ENCODE results near the gene PDE9A. TPM values are rescaled to one million over a fixed set of nuclear protein-coding genes. Genes with fewer than 3 reads are reported as not detected.
"Not testable (repeated sequence)": the region's sequence is repeated elsewhere in the genome, so short reads cannot be mapped to it uniquely, and the experiment has no call there.

Gene PDE9A
- total RNA-seq, 2 experiments from 2014 or later: 7.5 to 9.5 TPM

GRCh38 chr21:42799948-42800347, 146.5 kb downstream of the PDE9A start:
- POLR2A ChIA-PET: no interaction called here
- Mint-ChIP-seq H3K9me3 (no peaks in the 10 kb centered on the region), H3K27ac (no peak overlapping the region), H3K4me3 (no peak overlapping the region), H3K36me3 (no peaks in the 10 kb centered on the region), H3K4me1 (peaks cover 7% of the 10 kb centered on the region), H3K27me3 (peaks cover 16% of the 10 kb centered on the region)
- ATAC-seq (ENCODE audit: low read depth): no peak
- DNase-seq: no peak

DNA sequence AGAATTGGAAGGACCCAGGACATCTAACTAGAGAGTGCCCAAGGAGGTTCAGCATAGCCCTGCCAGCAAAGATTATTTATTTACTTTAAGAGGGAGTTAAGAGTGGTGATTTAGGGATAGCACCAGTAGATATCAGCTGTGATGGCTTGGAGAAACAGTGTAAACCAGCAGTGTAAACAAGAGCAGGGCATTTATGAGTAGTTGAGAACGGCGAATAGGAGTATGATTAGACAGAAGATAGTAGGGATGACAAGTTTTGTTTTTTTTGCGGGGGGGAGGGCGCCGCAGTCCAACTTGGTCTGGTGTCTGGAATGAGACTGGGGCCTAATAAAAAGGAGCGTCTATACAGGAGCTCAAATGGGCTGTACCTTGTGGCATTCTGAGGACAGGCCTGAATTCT, 148.2 kb downstream of the PDE9A start:
- H3K27me3 Mint-ChIP-seq: peaks cover 11% of the 10 kb centered on the region
- H3K27ac Mint-ChIP-seq; H3K9me3 Mint-ChIP-seq; H3K4me3 Mint-ChIP-seq; ATAC-seq (ENCODE audit: low read depth); H3K36me3 Mint-ChIP-seq; H3K4me1 Mint-ChIP-seq; DNase-seq: not testable (repeated sequence)
- POLR2A ChIA-PET: interaction anchor here (0.7 kb wide), 1 partner anchor 15 kb away, joined by 3 read pairs; no protein-coding TSS in a partner anchor

DNA sequence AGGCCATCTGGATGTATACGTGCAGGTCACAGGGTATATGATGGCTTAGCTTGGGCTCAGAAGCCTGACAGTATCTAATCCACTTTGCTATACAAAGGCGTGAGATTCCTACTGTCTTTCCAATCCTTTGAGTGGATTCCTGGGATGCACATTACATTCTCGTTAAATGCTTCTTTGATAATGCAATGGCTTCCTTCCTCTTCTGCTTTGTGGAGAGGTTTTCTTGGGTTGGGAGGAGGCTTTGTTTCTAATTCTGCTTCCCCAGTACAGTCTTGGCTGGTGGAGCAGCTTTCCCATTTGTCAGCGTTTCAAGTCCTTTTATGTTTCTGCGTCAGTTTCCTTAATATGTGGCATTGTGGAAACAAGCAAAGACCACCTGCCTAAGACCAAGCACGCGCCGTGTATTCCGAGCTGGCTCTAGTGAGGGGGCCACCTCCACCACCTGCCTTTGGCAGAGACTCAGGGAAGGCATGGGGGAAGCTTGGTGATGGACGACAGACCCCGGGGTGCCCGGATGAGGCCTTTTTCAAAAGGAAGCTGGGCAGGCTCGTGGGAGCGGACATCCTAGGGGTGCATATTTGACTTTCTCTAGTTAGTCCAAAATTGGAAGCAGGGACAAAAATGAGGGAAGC, 153.2 kb downstream of the PDE9A start:
- Mint-ChIP-seq H3K27ac (no peak overlapping the region), H3K27me3 (peaks cover 13% of the 10 kb centered on the region), H3K4me1 (no peaks in the 10 kb centered on the region), H3K9me3 (no peaks in the 10 kb centered on the region), H3K4me3 (no peak overlapping the region), H3K36me3 (no peaks in the 10 kb centered on the region)
- DNase-seq: no peak
- no peak for ATAC-seq (ENCODE audit: low read depth)
- POLR2A ChIA-PET: no interaction called here

DNA sequence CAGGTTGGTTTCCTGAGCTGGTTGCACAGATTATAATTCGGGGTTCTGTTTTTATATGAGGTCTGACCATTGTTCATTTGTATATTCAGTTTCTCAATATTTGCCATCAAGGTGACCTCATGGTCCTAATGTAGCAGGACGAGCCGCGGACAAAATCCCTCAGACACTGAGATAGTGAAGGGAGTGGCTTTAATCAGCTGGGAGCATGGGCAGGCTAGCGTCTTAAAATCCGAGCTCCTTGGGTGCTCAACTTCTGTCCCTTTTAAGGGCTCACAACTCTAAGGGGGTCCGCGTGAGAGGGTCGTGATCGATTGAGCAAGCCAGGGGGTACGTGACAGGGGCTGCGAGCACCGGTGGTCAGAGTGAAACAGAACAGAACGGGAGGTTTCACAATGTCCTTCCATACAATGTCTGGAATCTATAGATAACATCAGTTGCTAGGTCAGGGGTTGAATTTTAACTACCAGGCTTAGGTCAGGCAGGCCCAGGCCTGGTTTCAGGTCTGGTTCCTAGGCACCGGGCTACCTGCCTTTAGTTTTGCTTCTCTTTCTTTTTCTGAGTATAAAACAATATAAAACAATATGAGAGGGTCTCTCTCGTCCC, 154.0 kb downstream of the PDE9A start:
- H3K27ac Mint-ChIP-seq; DNase-seq; H3K9me3 Mint-ChIP-seq; H3K4me3 Mint-ChIP-seq; H3K4me1 Mint-ChIP-seq; ATAC-seq (ENCODE audit: low read depth); H3K36me3 Mint-ChIP-seq: not testable (repeated sequence)
- H3K27me3 Mint-ChIP-seq: peaks cover 13% of the 10 kb centered on the region
- POLR2A ChIA-PET: interaction anchor here (0.6 kb wide), 1 partner anchor 10 kb away, joined by 3 read pairs; no protein-coding TSS in a partner anchor

- DNase-seq (no peak), ATAC-seq (ENCODE audit: low read depth) (no peak)
- POLR2A ChIA-PET: interaction anchor here (0.6 kb wide), 1 partner anchor 11 kb away, joined by 3 read pairs; no protein-coding TSS in a partner anchor
- no peaks in the 10 kb centered on the region for H3K36me3 Mint-ChIP-seq
- H3K9me3 Mint-ChIP-seq: peaks cover 2% of the 10 kb centered on the region
- H3K27ac Mint-ChIP-seq: no peak overlapping the region
- peaks cover 16% of the 10 kb centered on the region for H3K27me3 Mint-ChIP-seq
- H3K4me1 Mint-ChIP-seq: no peaks in the 10 kb centered on the region
- H3K4me3 Mint-ChIP-seq: no peak overlapping the region
Measured at GRCh38 chr21:42807938-42808613, 154.7 kb downstream of the PDE9A start.

DNA sequence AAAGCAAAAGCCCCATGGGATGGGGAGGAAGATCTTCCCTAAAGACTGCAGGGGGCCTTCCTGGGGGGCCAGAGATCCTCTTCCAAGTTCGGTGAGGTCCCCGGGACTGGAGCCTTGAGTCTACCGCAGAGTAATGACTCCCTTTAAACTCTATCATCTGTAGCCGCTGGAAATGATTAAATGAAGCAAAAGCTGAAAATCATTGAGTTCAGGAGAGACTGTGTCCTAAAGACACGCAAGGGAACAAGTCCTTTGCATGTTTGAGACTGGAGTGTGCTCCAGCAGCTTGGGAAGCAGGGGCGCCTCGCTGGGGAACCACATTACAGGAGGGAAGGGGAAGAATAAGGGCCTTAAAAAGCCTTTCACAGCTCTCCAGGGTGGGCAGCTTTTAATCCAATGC, 155.8 kb downstream of the PDE9A start:
- Mint-ChIP-seq H3K36me3 (peaks cover 1% of the 10 kb centered on the region), H3K4me3 (no peak overlapping the region), H3K27ac (no peak overlapping the region), H3K27me3 (peaks cover 17% of the 10 kb centered on the region), H3K4me1 (no peaks in the 10 kb centered on the region), H3K9me3 (peaks cover 3% of the 10 kb centered on the region)
- no peak for ATAC-seq (ENCODE audit: low read depth)
- POLR2A ChIA-PET: no interaction called here
- DNase-seq: no peak

DNA sequence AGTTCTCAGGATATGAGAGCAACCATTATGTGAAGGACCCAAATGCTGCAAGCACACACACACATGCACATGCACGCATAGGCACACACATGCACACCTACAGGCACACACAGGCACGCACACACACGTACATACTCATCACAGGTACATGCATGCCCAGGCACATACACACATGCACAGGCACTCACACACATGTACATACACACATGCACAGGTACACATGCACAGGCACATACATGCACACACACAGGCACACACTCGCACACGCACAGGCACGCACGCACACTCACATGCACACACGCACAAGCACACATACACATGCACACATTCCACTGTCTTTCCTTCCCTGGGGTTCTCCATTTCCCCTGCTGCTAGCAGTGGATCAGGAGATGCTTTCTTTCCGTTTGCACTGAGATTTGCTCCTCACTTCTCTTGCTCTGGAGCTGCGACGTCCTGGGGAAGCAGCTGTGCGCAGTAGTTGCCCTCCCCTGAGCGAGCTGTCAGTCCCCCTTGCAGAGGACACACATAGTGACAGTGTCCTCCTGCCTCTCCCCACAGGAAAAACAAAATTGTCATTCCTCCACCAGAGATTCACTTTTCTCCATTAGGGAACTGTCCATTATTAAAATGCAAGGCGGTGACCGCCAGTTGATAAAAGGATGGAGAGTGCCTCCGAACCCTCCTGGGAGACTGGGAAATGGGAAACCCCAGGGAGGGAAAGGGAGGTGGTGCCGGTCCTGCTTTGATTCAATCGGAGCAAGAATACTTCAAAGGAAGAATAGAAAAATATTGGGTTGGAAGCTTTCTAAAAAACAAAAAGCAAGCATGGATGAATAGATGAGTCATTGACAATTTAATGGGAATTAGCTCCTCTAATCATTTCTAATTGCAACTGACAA, 156.4 kb downstream of the PDE9A start:
- Mint-ChIP-seq H3K27ac (no peak overlapping the region), H3K9me3 (peaks cover 3% of the 10 kb centered on the region), H3K36me3 (peaks cover 1% of the 10 kb centered on the region), H3K27me3 (peaks cover 15% of the 10 kb centered on the region), H3K4me3 (no peak overlapping the region), H3K4me1 (no peaks in the 10 kb centered on the region)
- POLR2A ChIA-PET: no interaction called here
- DNase-seq: no peak
- ATAC-seq (ENCODE audit: low read depth): no peak

- Mint-ChIP-seq H3K9me3 (peaks cover 8% of the 10 kb centered on the region), H3K27me3 (peaks cover 10% of the 10 kb centered on the region), H3K4me1 (no peaks in the 10 kb centered on the region), H3K27ac (no peak overlapping the region), H3K36me3 (peaks cover 4% of the 10 kb centered on the region), H3K4me3 (no peak overlapping the region)
- ATAC-seq (ENCODE audit: low read depth) (no peak), DNase-seq (no peak)
- POLR2A ChIA-PET: interaction anchor here (0.7 kb wide), 1 partner anchor 275 kb away, joined by 3 read pairs; no protein-coding TSS in a partner anchor
Measured at GRCh38 chr21:42811960-42812359, 158.5 kb downstream of the PDE9A start.

DNA sequence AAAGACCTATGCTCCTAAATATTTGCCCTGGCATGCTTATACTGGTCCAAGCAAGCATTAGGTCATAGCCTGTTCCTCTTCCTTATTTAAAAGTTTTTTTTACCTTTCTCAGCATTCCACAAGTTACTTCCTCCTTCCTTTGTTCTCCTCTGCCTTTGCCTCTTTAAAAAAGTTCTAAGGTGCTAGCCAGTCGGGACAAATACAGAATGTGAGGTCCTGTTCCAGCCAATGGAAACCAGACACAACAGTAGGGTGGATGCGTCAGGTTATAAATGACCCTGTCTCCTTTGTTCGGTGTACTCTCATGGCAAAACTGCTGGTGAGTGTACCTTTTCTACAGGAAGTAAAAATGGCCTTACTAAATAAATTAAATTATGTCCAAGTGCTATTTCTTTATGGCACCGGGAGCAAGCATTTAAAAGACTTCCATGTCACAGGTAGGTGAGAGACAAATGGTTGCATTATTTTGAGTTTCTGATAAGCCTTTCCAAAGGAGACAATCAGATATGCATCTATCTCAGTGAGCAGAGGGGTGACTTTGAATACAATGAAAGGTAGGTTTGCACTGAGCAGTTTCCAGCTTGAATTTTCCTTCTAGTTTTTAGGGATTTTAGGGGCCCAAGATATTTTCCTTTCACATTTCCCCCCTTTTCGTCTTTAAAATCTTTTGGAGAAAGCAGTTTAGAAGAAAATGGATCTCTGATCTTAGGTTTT, 159.3 kb downstream of the PDE9A start:
- not testable (repeated sequence) for ATAC-seq (ENCODE audit: low read depth); H3K36me3 Mint-ChIP-seq; H3K4me1 Mint-ChIP-seq; H3K27ac Mint-ChIP-seq; DNase-seq; H3K27me3 Mint-ChIP-seq; H3K9me3 Mint-ChIP-seq; H3K4me3 Mint-ChIP-seq
- POLR2A ChIA-PET: interaction anchor here (1.3 kb wide), 1 partner anchor 29 kb away, joined by 3 read pairs; no protein-coding TSS in a partner anchor

GRCh38 chr21:42815217-42815616, 161.8 kb downstream of the PDE9A start:
- Mint-ChIP-seq H3K9me3 (peaks cover 8% of the 10 kb centered on the region), H3K4me1 (peaks cover under 1% of the 10 kb centered on the region), H3K36me3 (peaks cover 4% of the 10 kb centered on the region), H3K27me3 (peaks cover 10% of the 10 kb centered on the region), H3K27ac (no peak overlapping the region), H3K4me3 (no peak overlapping the region)
- POLR2A ChIA-PET: no interaction called here
- ATAC-seq (ENCODE audit: low read depth) (no peak), DNase-seq (no peak)

DNA sequence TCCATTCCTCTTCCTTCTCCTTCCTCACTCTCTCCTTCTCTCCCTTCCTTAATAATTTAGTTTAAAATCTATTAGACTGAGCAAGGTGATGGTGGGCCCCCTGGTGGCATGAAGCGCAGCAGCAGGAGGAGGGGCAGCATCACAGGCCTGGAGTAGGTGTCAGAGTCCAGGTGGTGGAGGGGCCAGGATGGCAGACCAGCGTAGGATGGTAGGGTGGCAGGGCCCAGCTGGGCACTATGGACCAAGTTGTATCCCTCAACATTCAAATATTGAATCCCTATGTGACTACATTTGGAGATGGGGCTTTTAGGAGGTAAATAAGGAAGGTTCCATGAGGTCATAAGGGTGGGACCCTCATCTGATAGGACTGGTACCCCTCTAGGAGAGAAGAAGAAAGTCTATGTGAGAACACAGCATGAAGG, 164.9 kb downstream of the PDE9A start:
- H3K27ac Mint-ChIP-seq: no peak overlapping the region
- ATAC-seq (ENCODE audit: low read depth) (peak; percentile 75), DNase-seq (peak; percentile 66)
- no peak overlapping the region for H3K4me3 Mint-ChIP-seq
- peaks cover 2% of the 10 kb centered on the region for H3K4me1 Mint-ChIP-seq
- POLR2A ChIA-PET: interaction anchor here (0.9 kb wide), 1 partner anchor 164 kb away, joined by 3 read pairs; no protein-coding TSS in a partner anchor
- H3K9me3 Mint-ChIP-seq: peaks cover 5% of the 10 kb centered on the region
- peaks cover 4% of the 10 kb centered on the region for H3K27me3 Mint-ChIP-seq
- H3K36me3 Mint-ChIP-seq: peaks cover 3% of the 10 kb centered on the region

DNA sequence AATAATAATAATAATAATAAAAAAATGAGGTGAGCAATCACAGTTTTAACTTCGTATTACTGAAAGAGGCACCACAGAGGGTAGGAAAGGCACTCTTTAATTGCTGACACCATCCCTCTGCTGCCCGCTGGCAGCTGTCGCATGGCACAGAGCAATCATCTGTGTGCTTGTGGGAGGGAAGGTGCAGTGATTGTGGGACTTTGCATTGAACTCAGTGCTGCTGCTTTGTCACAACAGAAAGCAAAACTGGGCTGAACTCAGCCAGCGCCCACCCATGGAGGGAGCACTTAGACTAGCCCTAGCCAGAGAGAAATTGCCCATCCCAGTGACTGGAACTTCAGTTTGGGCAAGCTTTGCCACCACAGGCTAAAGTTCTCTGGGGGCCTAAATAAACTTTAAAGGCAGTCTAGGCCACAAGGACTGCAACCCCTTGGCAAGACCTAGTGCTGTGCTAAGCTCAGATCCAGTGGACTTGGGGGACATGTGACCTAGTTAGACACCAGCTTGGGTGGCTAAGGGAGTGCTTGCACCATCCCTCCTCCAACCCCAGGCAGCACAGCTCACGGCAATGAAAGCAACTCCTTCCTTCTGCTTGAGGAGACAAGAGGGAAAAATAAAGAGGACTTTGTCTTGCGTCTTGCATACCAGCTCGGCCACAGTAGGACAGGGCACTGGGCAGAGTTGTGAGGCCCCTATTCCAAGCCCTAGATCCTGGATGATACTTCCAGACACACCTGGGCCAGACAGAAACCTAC, 166.6 kb downstream of the PDE9A start:
- no peak for DNase-seq
- peaks cover 14% of the 10 kb centered on the region for H3K27me3 Mint-ChIP-seq
- no peak for ATAC-seq (ENCODE audit: low read depth)
- H3K36me3 Mint-ChIP-seq: peaks cover under 1% of the 10 kb centered on the region
- POLR2A ChIA-PET: interaction anchor here (1.5 kb wide), 1 partner anchor 227 kb away, joined by 3 read pairs; no protein-coding TSS in a partner anchor
- peaks cover 3% of the 10 kb centered on the region for H3K9me3 Mint-ChIP-seq
- H3K27ac Mint-ChIP-seq: no peak overlapping the region
- H3K4me1 Mint-ChIP-seq: peaks cover 2% of the 10 kb centered on the region
- no peak overlapping the region for H3K4me3 Mint-ChIP-seq
